ENCODE measurements around the gene NUDT21. TPM values are rescaled to one million over a fixed set of nuclear protein-coding genes. Genes with fewer than 3 reads are reported as not detected.

Gene NUDT21
- total and polyA plus RNA-seq, 3 experiments from 2014 or later = 77.2 to 359 (median 334) TPM

Other genes starting within 250 kb of the NUDT21 start
- gene AMFR, start 25.8 kb downstream of the NUDT21 start, total RNA-seq = 10 to 100 TPM; 64.3 to 70.1 TPM
- gene AMFR, start 25.8 kb downstream of the NUDT21 start, polyA plus RNA-seq = 39.8 TPM
- gene OGFOD1, start 222 bp upstream of the NUDT21 start, total RNA-seq = 10 to 100 TPM; 87.9 to 91.9 TPM
- gene OGFOD1, start 222 bp upstream of the NUDT21 start, polyA plus RNA-seq = 114 TPM
- gene BBS2, start 68.7 kb upstream of the NUDT21 start, total RNA-seq = 10 to 100 TPM; 16.2 to 19.1 TPM
- gene BBS2, start 68.7 kb upstream of the NUDT21 start, polyA plus RNA-seq = 37.7 TPM
- not detected for gene MT4, start 113.7 kb upstream of the NUDT21 start, total RNA-seq
- not detected for gene MT4, start 113.7 kb upstream of the NUDT21 start, polyA plus RNA-seq
- under 1 TPM in 1 of 2 experiments, not detected in 1; 0.94 TPM for gene MT3, start 138.2 kb upstream of the NUDT21 start, total RNA-seq
- gene MT3, start 138.2 kb upstream of the NUDT21 start, polyA plus RNA-seq = 0.99 TPM
- gene MT2A, start 157.3 kb upstream of the NUDT21 start, total RNA-seq = 100 to 1,000 TPM; 285 to 349 TPM
- gene MT2A, start 157.3 kb upstream of the NUDT21 start, polyA plus RNA-seq = 435 TPM
- 100 to 1,000 TPM; 153 to 163 TPM for gene MT1E, start 174.4 kb upstream of the NUDT21 start, total RNA-seq
- gene MT1E, start 174.4 kb upstream of the NUDT21 start, polyA plus RNA-seq = 40.4 TPM
- not detected for gene MT1M, start 181.3 kb upstream of the NUDT21 start, total RNA-seq
- gene MT1M, start 181.3 kb upstream of the NUDT21 start, polyA plus RNA-seq = not detected
- gene MT1A, start 187.3 kb upstream of the NUDT21 start, total RNA-seq = under 1 TPM in 1 of 2 experiments, not detected in 1; 0.71 TPM
- not detected for gene MT1A, start 187.3 kb upstream of the NUDT21 start, polyA plus RNA-seq
- gene MT1B, start 200.6 kb upstream of the NUDT21 start, total RNA-seq = not detected
- gene MT1B, start 200.6 kb upstream of the NUDT21 start, polyA plus RNA-seq = not detected
- gene MT1F, start 206.6 kb upstream of the NUDT21 start, total RNA-seq = 10 to 100 TPM; 17.9 to 18.6 TPM
- gene MT1F, start 206.6 kb upstream of the NUDT21 start, polyA plus RNA-seq = 60.7 TPM
- gene MT1G, start 216.7 kb upstream of the NUDT21 start, total RNA-seq = 10 to 100 TPM; 41.0 to 46.8 TPM
- not detected for gene MT1G, start 216.7 kb upstream of the NUDT21 start, polyA plus RNA-seq
- gene MT1H, start 218.5 kb upstream of the NUDT21 start, total RNA-seq = 1 to 10 TPM; 4.8 to 5.5 TPM
- not detected for gene MT1H, start 218.5 kb upstream of the NUDT21 start, polyA plus RNA-seq
- gene MT1X, start 231.1 kb upstream of the NUDT21 start, total RNA-seq = 10 to 100 TPM; 85.4 to 93.8 TPM
- 181 TPM for gene MT1X, start 231.1 kb upstream of the NUDT21 start, polyA plus RNA-seq

Data from CD8-positive, alpha-beta memory T cell (primary cell).